HG03196 (cell line): ENCODE data around the gene LSM2.

Experiments used
- ATAC-seq: cut with Tn5 transposase; IDR thresholded peaks from one replicate; pipeline ENCODE4 v1.9.1; 2021; ENCODE audit not compliant: unreplicated experiment

Gene LSM2

GRCh38 chr6:31777667-31778050 lies 29.1 kb downstream of the LSM2 start:
- ATAC-seq = no peak

GRCh38 chr6:31776989-31777666 lies 29.6 kb downstream of the LSM2 start, which contains the start of gene VWA7:
Gene VWA7 (minus strand): TSS chr6:31777328. CDS start chr6:31776779, 549 bp downstream.
- peak; percentile 55 for ATAC-seq

- ATAC-seq = no peak
Measured at GRCh38 chr6:31776485-31776988, 30.2 kb downstream of the LSM2 start.

- ATAC-seq = no peak
Measured at GRCh38 chr6:31775633-31776484, 30.9 kb downstream of the LSM2 start.

GRCh38 chr6:31775184-31775583 lies 31.6 kb downstream of the LSM2 start:
- no peak for ATAC-seq

- no peak for ATAC-seq
Measured at GRCh38 chr6:31771992-31772358, 34.8 kb downstream of the LSM2 start.

GRCh38 chr6:31770860-31771259 lies 35.9 kb downstream of the LSM2 start:
- no peak for ATAC-seq

GRCh38 chr6:31769684-31770371 lies 36.9 kb downstream of the LSM2 start:
- ATAC-seq = no peak

- no peak for ATAC-seq
Measured at GRCh38 chr6:31768363-31769257, 38.2 kb downstream of the LSM2 start.

GRCh38 chr6:31767096-31767645 lies 39.6 kb downstream of the LSM2 start:
- ATAC-seq = no peak

GRCh38 chr6:31765910-31766794 lies 40.6 kb downstream of the LSM2 start:
- ATAC-seq = no peak

- ATAC-seq = no peak
Measured at GRCh38 chr6:31765559-31765909, 41.2 kb downstream of the LSM2 start.

- no peak for ATAC-seq
Measured at GRCh38 chr6:31764198-31764597, 42.6 kb downstream of the LSM2 start.

- ATAC-seq = no peak
Measured at GRCh38 chr6:31763619-31763940, 43.2 kb downstream of the LSM2 start.

GRCh38 chr6:31762878-31763618 lies 43.7 kb downstream of the LSM2 start:
- no peak for ATAC-seq

GRCh38 chr6:31762356-31762755 lies 44.4 kb downstream of the LSM2 start, which contains the start of gene SAPCD1:
Gene SAPCD1 (plus strand): TSS chr6:31762656. CDS start chr6:31763055, 399 bp downstream.
- ATAC-seq = no peak

- no peak for ATAC-seq
Measured at GRCh38 chr6:31761343-31761742, 45.4 kb downstream of the LSM2 start.

GRCh38 chr6:31760790-31761189 lies 46.0 kb downstream of the LSM2 start:
- ATAC-seq = no peak

- no peak for ATAC-seq
Measured at GRCh38 chr6:31758281-31758680, 48.5 kb downstream of the LSM2 start.
